Left ventricle myocardium inferior (tissue), 1 donor: ENCODE data around the gene GPR176. TPM values are rescaled to one million over a fixed set of nuclear protein-coding genes. Genes with fewer than 3 reads are reported as not detected.
"Not testable (repeated sequence)": the region's sequence is repeated elsewhere in the genome, so short reads cannot be mapped to it uniquely, and the experiment has no call there.

Experiments
- DNase-seq: peaks from one replicate; pipeline ENCODE4 v3.0.0-alpha.2; 2020
- H3K27ac ChIP-seq: fragments of 200-600 bp; replicated peaks from 2 replicates; pipeline ENCODE4 v1.8.0; 2021
- H3K27me3 ChIP-seq: fragments of 200-600 bp; 2 replicates; pipeline ENCODE4 v1.8.0; 2021; ENCODE audit warnings: low read depth
- H3K36me3 ChIP-seq: fragments of 200-600 bp; 2 replicates; pipeline ENCODE4 v1.8.0; 2021
- H3K4me1 ChIP-seq: fragments of 200-600 bp; 2 replicates; pipeline ENCODE4 v1.8.0; 2021
- H3K4me3 ChIP-seq: fragments of 200-600 bp; 2 replicates; pipeline ENCODE4 v1.8.0; 2021; ENCODE audit warnings: mild to moderate bottlenecking, moderate library complexity
- H3K9me3 ChIP-seq: fragments of 200-600 bp; replicated peaks from 2 replicates; pipeline ENCODE4 v1.8.0; 2021
- intact Hi-C: fragments of 100-400 bp; cut with micrococcal nuclease; formaldehyde crosslinking; loops from one replicate; pipeline ENCODE4 v1.11.0; 2022
- total RNA-seq: library from RNA; stranded (reverse); fragmentation: NEBNext Ultra II Directional; extraction: Animal tissue kit (Norgen Biotek cat#: 25700); gene quantifications from one replicate; pipeline ENCODE4 v1.2.1, GENCODE V29; 2021
- TF ChIP-seq, protein P1 (sequence below): fragments of 200-600 bp; IDR thresholded peaks from 2 replicates; pipeline ENCODE4 v1.8.0; 2021; ENCODE audit warnings: antibody characterized with exemption, mild to moderate bottlenecking, borderline replicate concordance
- donor health status: DM: no; HTN: yes; CAD: no; lungs with severe emphysema.

The GPR176 gene
- total RNA-seq, 1 donor from 2014 or later: 1.6 TPM

DNA sequence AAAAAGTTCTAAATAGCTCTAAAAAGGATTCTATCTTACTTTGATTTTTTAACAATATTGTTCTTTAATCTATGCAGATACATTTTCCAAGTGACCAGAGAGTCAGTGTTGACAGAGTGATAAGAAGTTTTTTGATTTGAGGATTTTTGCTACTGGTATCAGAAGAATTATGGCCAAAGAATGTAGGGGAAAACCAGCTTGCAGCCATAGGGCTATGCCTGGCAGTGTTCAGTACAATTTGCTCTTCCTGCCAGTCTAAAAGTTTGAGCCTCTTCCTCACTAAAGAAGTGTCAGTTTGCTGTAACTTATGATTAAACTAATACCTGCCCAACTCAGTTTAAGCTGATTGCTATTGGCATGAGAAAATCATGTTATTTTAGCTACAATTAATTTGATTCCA is 102.2 kb downstream of the GPR176 start:
- H3K4me1 ChIP-seq: no peaks in the 10 kb centered on the region
- no peak for DNase-seq
- TF ChIP-seq, protein P1, sequence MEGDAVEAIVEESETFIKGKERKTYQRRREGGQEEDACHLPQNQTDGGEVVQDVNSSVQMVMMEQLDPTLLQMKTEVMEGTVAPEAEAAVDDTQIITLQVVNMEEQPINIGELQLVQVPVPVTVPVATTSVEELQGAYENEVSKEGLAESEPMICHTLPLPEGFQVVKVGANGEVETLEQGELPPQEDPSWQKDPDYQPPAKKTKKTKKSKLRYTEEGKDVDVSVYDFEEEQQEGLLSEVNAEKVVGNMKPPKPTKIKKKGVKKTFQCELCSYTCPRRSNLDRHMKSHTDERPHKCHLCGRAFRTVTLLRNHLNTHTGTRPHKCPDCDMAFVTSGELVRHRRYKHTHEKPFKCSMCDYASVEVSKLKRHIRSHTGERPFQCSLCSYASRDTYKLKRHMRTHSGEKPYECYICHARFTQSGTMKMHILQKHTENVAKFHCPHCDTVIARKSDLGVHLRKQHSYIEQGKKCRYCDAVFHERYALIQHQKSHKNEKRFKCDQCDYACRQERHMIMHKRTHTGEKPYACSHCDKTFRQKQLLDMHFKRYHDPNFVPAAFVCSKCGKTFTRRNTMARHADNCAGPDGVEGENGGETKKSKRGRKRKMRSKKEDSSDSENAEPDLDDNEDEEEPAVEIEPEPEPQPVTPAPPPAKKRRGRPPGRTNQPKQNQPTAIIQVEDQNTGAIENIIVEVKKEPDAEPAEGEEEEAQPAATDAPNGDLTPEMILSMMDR: no peak
- H3K36me3 ChIP-seq: no peaks in the 10 kb centered on the region
- no peak overlapping the region for H3K27ac ChIP-seq
- no peak overlapping the region for H3K4me3 ChIP-seq
- no peaks in the 10 kb centered on the region for H3K9me3 ChIP-seq
- no peaks in the 10 kb centered on the region for H3K27me3 ChIP-seq
- intact Hi-C loops: no loop called here

DNA sequence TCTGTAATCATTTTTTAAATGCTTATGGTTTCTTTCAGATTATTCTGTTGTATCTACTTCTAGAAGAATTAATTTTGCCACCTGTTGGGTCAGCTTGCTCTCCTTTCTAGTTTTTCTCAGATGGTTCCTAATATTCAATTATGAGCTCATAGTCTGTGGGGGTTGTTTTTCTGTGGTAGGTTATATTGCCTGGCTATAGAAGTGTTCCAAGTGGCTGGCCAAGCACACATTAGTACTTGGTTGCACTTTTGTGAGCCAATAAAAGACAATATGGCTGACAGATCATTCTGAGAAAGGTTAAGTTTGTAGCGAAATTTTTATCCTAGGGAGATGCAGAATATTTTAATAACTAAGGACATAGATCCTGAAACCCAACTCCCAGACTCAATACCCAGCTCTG is 105.6 kb downstream of the GPR176 start:
- Histone ChIP-seq H3K9me3 (no peaks in the 10 kb centered on the region), H3K27me3 (no peaks in the 10 kb centered on the region), H3K4me1 (no peaks in the 10 kb centered on the region), H3K36me3 (no peaks in the 10 kb centered on the region), H3K4me3 (no peak overlapping the region), H3K27ac (no peak overlapping the region)
- TF ChIP-seq, protein P1: no peak
- intact Hi-C loops: no loop called here
- DNase-seq: no peak

DNA sequence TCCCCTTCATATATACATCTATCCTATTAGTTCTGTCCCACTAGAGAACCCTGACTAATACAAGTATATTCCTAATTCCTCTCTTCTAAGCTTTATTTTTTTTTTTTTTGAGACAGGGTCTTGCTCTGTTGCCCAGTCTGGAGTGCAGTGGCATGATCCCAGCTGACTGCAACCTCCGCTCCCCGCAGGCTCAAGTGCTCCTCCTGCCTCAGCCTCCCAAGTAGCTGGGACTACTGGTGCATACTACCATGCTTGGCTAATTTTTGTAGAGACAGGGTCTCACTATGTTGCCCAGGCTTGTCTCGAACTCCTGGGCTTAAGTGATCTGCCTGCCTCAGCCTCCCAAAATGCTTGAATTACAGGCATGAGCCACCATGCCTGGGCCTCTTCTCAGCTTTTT is 107.4 kb downstream of the GPR176 start:
- H3K36me3 ChIP-seq, H3K4me3 ChIP-seq, H3K27me3 ChIP-seq, H3K4me1 ChIP-seq, DNase-seq, H3K27ac ChIP-seq, intact Hi-C loops, H3K9me3 ChIP-seq: not testable (repeated sequence)

DNA sequence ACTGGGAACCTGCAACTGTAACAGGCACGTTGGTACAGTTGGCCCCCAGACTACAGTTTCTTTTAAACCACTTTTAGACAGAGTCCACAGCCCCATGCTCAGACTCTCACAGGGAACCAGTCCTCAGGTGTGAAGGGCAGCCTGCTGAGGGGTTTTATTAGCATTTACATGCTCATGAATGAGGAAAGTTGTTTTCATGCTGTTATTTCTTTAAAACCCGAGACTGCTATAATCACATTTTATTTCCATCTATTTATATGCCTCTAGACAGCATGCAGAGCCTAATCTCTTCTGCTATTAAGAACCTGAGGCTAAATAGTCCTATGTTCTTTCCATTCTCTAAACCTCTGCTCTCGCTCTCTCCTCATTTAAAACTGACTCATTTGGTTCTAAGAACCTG is 111.2 kb downstream of the GPR176 start:
- intact Hi-C loops: no loop called here
- H3K27me3 ChIP-seq: peaks cover 4% of the 10 kb centered on the region
- H3K36me3 ChIP-seq: no peaks in the 10 kb centered on the region
- H3K9me3 ChIP-seq: no peaks in the 10 kb centered on the region
- no peak overlapping the region for H3K4me3 ChIP-seq
- no peak for DNase-seq
- no peak overlapping the region for H3K27ac ChIP-seq
- H3K4me1 ChIP-seq: no peaks in the 10 kb centered on the region
- TF ChIP-seq, protein P1: no peak

DNA sequence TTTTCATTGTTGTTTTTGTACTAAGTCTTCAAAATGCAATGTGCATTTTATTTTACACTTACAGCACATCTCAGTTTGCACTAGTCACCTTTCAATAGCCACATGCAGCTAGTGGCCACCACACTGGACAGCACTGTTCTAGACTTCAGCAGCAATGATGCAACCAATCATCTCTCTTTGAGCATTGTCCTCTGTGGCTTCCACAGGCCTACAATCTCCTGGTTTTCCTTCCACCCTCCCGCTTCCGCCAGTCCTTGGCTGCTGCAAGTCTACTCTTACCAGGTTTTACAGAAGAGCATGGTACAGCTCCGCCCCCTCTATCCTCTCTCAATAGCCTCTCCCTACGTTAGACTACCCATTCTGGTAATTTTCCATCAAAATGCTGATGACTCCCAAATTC is 112.3 kb downstream of the GPR176 start:
- Histone ChIP-seq H3K36me3 (no peaks in the 10 kb centered on the region), H3K9me3 (no peaks in the 10 kb centered on the region), H3K4me3 (no peak overlapping the region), H3K27ac (no peak overlapping the region), H3K4me1 (no peaks in the 10 kb centered on the region), H3K27me3 (peaks cover 4% of the 10 kb centered on the region)
- intact Hi-C loops: no loop called here
- no peak for DNase-seq
- TF ChIP-seq, protein P1: no peak

DNA sequence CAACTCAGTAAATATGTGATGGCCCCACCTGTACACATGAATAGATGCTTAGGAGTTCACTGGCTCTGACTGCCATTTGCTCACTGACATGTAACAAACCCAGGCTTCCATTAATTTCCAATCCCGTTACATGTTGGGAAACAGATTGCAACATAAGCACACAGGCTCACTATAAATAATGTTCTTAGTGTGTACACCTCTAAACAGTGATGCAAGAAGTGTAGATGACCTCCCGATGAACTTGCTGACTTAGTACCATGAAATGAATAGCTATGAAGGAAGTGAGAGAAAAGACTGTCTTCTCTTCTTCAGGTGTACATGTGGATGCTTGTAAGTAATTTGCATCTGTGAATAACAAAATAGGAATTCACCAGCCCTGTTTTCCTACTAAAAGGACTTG is 116.0 kb downstream of the GPR176 start:
- H3K4me1 ChIP-seq: no peaks in the 10 kb centered on the region
- no peaks in the 10 kb centered on the region for H3K36me3 ChIP-seq
- no peak overlapping the region for H3K27ac ChIP-seq
- TF ChIP-seq, protein P1: no peak
- no peaks in the 10 kb centered on the region for H3K9me3 ChIP-seq
- no peak overlapping the region for H3K4me3 ChIP-seq
- intact Hi-C loops: no loop called here
- DNase-seq: no peak
- no peaks in the 10 kb centered on the region for H3K27me3 ChIP-seq
